AG08395 (cell line): Measurements from ENCODE around the gene PCIF1.

Experiments used
- DNase-seq: peaks from one replicate; pipeline ENCODE4 v3.0.0; 2012; ENCODE audit warnings: mixed read lengths, low spot score

PCIF1 gene

DNA sequence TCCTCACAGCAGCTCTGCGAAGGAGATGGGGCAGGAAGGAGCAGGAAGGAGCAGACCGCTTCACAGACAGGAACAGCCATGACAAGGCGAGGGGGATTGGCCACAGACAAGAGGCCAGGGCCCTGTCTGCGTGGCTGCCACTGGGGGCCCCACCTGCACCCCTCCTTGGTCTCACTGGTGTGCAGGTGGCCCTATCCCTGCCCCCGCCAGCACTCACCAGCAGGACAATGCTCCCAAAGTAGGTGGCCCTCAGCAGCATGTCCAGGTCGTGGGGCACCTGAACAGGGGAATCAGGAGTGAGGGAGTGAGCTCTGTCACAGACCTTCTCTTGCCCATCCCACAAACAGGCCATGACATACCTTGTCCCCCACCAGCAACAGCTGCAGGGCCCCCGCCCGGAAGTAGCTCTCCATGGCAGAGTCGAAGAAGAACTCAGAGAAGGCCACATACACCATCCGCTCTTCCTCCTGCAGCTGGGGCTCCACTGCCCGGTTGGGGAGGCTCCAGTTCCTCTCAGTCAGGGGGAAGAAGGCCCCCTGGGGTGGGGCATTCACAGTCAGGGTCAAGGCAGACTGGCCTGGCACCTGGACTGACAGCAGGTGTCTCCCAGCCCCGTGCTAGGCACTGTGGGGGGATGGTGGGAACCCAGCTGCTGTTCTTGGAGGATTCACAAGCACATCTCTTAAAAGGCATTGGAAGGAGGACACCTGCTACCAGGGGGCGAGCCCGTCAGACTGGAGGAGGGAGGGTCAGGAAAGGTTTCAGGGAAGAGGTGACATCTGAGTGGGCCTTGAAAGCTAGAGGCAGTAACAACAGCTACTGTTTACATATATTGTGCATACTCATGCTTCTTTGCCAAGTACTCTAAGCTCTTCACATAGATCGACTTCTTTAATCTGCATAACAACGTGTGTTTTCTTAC is 29.6 kb upstream of the PCIF1 start:
- no peak for DNase-seq

DNA sequence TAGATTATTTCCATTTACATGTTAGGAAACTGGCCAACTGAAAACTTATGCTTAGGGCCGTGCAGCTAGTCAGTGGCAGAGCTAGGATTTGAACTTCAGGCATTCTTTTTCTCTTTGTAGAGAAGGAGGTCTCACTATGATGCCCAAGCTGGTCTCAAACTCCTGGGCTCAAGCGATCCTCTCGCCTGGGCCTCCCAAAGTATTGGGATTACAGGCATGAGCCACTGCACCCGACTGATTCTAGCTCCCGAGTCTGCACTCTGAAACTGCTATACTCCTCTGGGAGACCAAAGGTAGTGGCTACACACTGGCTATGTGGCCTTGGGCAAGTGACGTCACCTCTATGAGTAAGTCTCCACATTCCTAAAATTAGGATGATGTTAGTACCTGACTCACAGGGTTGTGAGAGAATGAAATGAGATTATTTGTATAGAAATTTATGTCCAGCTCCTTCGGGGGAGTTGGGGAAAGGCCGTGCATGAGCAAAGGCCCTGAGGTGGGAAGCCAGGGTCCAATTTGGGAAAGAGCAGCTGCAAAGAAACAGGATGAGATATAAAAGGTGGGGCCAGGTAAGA is 28.9 kb upstream of the PCIF1 start:
- DNase-seq, result peak; percentile 71

DNA sequence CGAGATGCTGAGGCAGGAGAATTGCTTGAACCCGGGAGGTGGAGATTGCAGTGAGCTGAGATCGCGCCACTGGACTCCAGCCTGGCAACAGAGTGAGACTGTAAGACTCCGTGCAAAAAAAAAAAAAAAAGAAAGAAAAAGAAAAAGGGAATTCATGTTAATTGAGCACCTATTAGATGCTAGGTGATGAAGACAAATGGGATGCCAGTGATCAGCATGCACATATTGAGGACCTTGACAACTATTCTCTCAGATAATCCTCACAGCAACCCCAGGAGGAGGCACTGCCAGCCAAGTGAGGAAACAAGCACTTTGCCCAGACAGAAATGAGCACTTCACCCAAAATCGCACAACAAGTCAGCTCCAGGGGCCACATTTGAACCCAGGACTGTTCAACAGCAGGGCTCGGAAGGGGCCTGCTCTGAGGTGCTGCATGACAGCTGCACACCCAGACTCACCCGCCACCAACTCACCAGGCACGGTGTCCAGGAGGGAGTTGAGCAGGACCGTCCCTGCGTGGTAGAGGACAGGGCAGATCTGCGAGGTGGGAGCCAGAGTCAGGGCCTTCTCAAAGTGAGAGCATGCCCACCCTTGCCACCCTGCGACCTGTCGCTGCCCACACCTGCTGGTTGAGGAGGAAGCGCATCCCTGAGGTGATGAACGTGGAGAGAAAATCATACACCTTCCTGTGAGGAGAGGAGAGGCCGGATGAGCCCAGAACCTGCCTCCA is 27.1 kb upstream of the PCIF1 start:
- no peak for DNase-seq

DNA sequence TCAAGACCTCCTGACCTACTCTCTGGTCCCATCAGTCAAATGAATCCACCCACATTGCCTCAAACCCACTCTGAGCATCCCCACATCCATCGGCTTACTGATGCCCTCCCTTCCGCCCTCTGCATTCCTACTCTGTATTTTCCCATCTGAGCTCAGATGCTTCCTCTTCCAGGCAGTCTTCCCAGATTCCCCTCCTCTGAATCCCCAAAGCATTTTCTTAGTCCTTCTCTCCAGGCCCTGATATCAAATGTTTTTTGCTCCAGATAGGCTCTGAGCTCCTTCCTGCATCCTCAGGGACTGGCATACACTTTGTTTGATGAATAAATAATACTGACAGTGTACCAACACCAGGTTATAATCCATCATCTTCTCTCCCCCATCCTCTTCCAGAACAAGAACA is 26.4 kb upstream of the PCIF1 start:
- no peak for DNase-seq

DNA sequence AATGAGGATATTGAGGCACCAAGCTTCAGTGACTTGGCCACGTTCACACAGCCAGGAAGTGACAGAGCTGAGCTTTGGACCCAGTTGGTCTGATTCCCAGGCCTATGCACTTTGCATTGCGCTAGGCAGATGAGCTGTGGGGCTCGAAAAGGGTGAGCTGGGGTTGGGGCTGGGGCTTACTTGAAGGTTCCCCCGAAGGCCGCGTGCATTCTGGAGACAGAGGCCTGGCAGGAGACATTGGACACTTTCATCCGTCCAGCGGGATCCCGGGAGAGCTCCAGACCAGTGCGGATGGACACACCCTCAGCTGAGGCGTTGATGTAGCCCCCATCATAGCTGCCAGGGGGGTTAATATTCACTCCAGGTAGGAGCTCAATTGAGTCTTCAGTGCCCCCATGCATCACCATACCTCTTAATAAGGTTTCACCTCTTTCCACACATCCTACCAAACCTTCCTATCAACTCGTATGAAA is 25.1 kb upstream of the PCIF1 start:
- no peak for DNase-seq

DNA sequence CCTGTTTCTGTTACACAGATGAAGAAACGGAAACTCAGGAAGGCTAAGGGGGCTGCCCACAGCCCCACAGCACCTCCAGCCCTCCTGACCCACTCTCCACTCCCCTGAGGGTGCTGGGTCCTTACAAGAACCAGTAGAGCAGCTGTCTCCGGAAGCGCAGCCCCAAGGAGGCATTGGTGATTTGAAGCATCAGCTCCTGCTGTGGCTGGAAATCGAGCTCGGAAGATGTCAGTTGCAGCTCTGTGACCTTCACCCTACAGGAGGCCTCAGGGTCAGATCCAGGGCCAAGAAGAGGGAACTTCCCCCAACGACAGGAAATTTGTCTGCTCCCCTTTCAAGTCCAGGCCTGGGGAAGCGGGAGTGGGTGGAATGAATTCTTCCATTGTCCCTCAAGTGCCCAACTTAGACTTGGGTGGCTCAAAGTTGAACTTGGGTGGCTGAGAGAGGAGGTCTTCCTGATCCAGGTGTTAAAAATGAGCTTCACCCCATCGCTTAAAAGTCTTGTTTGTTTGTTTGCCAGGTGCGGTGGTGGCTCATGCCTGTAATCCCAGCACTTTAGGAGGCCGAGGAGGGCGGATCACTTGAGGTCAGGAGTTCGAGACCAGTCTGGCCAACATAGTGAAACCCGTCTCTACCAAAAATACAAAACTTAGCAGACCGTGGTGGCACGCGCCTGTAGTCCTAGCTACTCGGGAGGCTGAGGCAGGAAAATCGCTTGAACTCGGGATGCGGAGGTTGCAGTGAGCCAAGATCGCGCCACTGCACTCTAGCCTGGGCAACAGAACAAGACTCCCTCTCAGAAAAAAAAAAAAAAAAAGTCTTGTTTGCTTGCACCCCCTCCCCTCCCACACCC is 24.4 kb upstream of the PCIF1 start:
- no peak for DNase-seq

DNA sequence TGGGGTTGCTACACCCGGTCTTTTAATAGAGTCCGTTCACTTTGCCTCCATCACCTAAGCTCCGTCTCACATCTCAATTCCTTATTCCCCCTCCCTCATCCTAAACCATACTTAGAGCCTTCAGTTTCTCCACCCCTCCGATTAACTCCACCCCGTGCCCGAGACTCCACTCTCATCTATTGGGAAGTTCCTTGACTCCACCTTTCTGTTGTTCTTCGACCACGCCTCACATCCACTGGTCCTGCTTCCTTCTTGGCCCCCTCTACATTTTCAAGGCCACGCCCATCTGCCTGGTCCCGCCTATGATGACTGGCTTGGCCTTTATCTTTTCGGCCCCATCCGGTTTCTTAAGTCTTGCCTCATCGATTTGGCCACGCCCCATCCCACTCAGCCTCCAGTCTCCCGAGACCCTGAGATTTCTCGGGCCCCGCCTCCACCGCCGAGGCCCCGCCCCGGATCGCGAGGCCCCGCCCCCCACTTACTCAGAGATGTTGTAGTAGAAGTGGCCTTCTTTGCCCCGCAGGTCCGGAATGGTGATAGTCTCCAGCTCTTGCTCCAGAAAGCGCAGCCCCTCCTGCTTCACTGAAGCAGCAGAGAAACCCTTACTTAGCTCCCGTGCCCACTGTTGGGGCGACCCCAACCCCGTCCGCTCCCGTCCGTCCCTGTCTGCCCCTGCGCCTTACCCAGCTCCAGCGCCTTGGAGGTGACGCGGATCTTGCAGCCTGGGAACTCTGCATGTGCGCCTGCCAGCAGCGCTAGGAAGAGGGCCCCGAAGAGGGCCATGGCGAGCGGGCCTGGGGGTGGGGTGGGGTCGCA is 23.6 kb upstream of the PCIF1 start:
- peak; percentile 99 for DNase-seq

DNA sequence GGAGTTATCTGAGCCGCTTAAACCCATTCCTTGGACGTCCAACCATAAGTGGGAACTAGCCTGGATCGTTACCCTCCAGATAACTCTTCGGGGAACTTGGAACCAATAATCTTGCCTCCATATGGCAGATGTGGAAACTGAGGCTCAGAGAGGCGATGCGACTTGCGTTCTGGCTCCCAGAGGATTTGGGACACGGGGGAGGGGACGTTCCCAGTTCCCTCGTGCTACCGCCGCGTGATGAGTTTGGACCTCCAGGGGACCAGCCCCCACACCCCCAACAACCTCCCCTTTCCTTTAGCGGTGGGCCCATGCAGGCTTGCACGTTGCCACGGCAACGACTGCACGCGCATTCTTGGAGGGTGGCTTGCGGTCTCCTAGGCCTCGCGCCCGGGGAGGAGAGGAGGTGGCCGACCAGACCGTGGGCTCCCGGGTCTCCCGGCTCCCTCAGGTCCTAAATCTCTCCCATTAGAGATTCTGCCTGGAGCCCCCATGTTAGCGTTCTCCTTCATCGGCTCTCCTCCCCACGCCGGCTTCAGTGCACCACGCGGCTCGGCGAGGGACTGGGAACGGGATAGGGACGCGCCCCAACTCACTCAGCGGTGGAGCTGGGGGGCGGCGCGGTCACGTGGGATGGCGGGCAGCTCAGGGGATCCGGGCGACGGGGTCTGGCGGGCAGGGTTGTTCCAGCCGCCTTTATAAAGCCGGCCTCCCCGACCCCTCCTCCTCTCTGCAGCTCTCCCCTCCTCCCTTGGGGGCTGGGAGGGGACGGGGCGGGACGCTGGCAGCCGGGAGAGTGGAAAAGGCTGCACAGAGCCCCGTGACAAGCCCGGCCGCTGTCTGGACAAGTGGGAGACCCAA is 22.8 kb upstream of the PCIF1 start, which contains the start of gene PLTP:
TSS of gene PLTP (minus strand) at position 670 of the 858 bp plus-strand sequence. CDS start 703 bp downstream, outside the sequence.
- DNase-seq, result peak; percentile 64

DNA sequence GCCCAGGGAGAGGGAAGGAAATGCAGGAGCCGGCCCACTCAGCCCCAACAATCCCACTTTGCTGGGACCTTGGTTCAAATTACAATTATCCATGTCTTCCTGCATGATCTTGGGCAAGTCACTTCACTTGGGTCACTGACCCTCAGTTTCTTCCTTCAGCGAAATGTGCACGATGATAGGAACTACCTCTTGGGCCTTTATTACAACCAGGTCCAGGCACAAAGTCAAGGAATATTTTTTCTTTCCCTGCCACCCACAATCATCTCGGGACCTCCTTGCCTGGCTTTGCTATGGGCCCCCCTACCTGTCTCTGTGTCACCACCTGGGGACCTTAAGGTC is 22.2 kb upstream of the PCIF1 start:
- no peak for DNase-seq

DNA sequence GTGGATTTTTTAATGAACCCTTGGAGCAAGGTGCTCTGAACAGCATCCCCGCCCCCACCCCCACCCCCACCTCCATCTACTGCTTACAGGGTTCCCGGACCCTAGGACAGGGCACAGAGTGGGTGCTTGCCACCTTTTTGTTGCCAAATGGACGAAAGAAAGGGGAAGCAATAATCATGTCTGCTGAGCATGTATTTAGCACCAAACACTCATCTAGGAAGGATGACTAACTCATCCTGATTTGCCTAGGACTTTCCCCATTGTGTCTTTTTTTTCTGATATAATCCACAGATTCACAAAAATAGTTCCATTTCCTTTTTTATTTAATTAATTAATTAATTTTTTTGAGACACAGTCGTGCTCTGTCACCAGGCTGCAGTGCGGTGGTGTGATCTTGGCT is 21.4 kb upstream of the PCIF1 start:
- no peak for DNase-seq

DNA sequence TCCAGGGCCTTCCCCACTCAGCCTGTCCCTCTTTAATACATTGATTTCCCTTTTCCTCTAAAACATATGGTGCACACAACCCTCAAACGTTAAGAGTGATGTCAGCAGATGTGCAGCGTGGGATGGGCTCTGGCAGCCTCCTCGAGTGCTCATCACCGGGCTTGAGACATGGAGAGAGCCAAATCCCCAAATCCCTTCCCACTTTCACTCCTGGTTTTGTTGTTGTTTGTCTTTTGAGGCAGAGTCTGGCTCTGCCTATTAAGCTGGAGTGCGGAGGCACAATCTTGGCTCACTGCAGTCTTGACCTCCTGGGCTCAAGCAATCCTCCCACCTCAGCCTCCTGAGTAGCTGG is 16.7 kb upstream of the PCIF1 start:
- DNase-seq, result no peak

DNA sequence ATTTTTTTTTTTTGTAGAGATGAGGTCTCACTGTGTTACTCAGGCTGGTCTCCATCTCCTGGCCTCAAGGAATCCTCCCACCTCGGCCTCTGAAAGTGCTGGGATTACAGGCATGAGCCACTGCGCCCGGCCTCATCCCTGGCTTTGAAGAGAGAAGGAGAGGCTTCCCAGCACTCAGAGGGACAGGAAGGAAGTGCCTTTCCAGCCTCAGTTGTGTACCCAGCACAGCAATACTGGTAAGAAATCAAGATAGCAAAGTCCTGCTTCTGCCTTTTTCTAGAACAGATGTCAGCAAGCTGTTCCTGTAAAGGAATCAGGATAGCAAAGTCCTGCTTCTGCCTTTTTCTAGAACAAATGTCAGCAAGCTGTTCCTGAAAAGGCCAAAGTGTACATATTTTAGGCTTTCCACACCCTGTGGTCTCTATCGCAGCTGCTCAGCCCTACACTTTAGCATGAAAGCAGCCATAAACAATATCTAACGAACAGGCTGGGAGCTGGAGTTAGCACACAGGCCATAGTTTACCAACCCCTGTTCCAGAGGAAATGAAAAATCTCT is 16.2 kb upstream of the PCIF1 start:
- DNase-seq, result no peak

DNA sequence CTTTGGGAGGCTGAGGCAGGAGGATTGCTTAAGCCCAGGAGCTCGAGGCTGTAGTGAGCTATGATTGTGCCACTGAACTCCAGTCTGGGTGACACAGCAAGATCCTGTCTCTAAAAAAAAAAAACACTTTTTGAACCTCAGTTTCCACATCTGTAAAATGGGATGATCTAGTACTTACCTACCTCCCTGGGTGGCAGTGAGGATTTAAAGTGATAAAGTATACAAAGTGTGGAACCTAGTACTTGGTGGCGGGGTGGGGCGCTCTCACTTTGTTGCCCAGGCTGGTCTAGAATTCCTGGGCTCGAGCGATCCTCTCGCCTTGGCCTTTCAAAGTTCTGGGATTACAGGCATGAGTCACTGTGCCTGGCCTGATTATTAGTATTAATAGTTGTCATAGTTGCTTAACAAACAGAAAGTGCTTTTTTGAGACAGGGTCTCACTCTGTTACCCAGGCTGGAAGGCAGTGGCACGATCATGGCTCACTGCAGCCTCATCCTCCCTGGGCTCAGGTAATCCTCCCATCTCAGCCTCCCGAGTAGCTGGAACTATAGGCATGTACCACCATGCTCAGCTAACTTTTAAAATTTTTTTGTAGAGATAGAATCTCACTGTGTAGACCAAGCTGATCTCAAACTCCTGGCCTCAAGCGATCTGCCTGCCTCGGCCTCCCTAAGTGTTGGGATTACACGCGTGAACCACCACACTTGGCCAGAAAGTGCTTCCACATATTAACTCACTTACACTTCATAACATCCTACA is 15.5 kb upstream of the PCIF1 start:
- no peak for DNase-seq

DNA sequence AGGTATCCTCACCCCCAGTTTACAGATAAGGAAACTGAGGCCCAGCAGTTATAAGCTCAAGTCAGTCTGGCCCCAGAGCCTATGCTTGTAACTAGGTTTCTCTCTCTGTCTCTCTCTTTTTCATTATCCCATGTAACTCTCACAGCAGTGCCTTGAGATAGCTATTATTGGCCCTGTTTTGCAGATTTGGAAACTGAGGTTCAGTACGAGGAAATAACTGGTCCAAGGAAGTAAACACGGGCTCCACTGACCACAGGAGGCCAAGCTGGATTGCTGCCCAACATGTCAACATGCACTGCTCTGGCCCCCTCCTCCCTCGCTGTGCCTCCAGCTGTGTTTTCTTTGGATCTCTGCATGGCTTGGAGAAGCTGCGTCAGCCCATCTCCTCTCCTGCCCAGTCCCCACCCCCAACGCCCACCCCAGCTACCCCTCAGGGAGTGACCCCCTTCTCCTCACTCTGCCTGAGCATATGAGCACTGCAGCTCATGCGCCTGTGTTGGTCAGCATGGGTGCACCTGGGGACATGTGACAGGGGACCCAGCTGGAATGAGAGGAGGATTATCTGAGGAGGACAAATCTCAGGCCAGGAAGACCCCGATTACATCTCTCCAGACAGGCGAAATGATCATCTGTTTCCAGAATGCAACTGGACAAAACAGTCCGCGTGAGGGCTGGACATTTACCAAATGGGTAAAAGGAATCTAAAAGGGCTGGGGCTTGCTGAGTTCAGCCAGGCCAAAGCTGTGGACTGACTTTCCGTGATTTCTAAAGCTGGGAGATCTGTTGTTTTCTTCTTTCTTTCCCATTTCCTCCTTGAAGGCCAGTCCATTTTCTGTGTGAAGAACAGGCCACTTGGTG is 14.7 kb upstream of the PCIF1 start:
- DNase-seq, result no peak

DNA sequence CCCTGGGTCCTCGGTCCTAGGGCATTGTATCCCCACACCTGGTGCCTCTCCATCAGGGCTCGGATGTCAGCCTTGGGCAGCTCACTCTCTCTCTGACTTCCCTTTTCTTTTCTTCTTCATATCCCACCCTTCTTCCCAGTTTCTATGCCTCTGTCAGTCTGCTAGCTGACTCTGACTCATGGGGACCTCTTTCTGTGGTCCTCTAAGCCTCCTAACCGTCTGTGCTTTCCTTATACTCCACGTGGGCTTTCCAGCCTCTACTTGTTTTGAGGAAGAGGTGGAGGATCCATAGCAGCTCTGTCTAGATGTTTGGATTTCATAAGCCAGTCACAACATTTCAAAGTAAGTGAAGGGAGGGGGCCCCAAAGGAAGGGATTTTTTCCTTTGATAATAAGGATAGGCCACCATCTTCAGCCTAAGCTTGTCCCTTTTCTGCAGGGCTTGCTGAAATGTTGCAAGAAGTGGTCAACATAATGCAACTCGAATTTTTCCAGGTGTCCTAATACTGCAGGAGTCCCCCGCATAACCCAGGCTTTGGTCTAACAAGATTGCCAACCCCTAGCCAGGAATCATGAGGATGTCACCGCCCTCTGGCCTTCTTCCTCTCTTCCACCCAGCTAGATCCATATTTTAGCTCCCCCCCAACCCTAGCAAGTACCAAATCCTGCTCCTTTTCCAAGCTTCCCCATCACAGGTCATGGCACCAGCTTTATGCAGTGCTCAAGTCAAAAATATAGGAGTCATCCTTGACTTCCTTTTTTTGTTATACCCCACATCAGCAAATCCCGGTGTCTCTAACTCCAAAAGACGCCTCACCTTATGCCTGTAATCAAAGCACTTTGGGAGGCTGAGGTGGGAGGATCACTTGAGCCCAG is 13.8 kb upstream of the PCIF1 start:
- DNase-seq, result no peak

DNA sequence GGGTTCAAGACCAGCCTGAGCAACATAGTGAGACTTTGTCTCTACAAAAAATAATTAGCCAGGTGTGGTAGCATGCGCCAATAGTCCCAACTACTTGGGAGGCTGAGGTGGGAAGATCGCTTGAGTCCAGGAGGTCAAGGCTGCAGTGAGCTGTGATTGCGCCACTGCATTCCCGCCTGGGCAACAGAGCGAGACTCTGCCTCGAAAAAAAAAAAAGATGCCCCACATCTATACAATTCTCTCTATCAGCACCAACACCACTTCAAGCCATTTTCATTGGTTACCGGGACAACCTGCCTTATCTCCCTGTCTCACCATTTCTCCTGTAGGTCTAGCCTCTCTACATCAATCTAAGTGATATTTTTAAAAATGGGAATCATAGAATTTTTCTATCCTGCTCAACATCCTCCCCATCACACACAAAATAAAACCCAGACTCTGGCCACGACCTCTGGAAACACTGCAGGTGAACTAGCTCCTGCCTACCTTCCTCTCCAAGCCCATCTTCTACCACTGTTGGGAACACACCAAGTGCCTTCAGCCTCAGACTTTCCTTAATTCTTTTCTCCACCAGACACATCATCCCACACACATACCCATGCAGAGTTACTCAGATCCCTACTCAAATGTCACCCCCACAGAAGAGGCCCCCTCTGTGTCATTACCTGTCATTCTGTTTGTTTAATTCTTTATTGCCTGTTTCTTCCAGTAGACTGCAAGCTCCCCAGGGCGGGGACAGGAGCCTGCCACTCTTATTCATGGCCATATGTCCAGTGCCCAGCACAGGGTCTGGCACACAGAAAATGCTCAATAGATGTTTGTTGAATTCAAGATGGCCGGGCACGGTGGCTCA is 12.9 kb upstream of the PCIF1 start:
- DNase-seq, result no peak
